Naive thymus-derived CD4-positive, alpha-beta T cell (primary cell): ENCODE results near the gene RWDD3. TPM values are rescaled to one million over a fixed set of nuclear protein-coding genes. Genes with fewer than 3 reads are reported as not detected.

ENCODE experiments used
- ATAC-seq: fragments of 150-1000 bp; cut with Tn5 transposase; 2 replicates; pipeline ENCODE4 v1.10.0; 2021; ENCODE audit warnings: mild to moderate bottlenecking, moderate library complexity
- CTCF ChIA-PET: fragments of 350-600 bp; sonication (Branson Sonifier 250); formaldehyde crosslinking; loops from one replicate; lab custom pipeline; 2021; ENCODE audit warnings: antibody characterized with exemption; lab: Charles Lee
- POLR2A ChIA-PET: fragments of 350-600 bp; sonication (Branson Sonifier 250); formaldehyde crosslinking; loops from one replicate; lab custom pipeline; 2021; ENCODE audit warnings: antibody characterized with exemption, inconsistent platforms; lab: Charles Lee
- DNase-seq, 9 donors: peaks; one replicate each; pipeline versions ENCODE4 v3.0.0 to v3.0.0-alpha.2; 2020 to 2022; ENCODE audit warnings: mixed read lengths in 1 of 9
- H3K27ac ChIP-seq: one replicate; pipeline ENCODE4 v1.7.0; 2013; ENCODE audit warnings: mild to moderate bottlenecking, low read depth, low read length, moderate library complexity
- H3K27me3 ChIP-seq, 2 donors: one replicate each; pipeline ENCODE4 v1.7.0; 2013; ENCODE audit warnings: low read length in 2 of 2, mild to moderate bottlenecking in 2 of 2, moderate library complexity in 2 of 2; ENCODE audit not compliant: control insufficient read depth in 2 of 2, insufficient read depth in 2 of 2
- H3K36me3 ChIP-seq, 3 experiments: 1 replicate in 2 of 3; 2 replicates in 1 of 3; pipeline ENCODE4 v1.7.0; 2013; ENCODE audit warnings: low read length in 3 of 3, mild to moderate bottlenecking in 3 of 3, moderate library complexity in 1 of 3; ENCODE audit not compliant: insufficient read depth in 3 of 3, control insufficient read depth in 2 of 3
- H3K4me1 ChIP-seq, 2 donors: one replicate each; pipeline ENCODE4 v1.7.0; 2013; ENCODE audit warnings: low read length in 2 of 2, mild to moderate bottlenecking in 2 of 2, moderate library complexity in 1 of 2; ENCODE audit not compliant: control insufficient read depth in 2 of 2, insufficient read depth in 2 of 2
- H3K4me3 ChIP-seq: 2 replicates; pipeline ENCODE4 v1.7.0; 2013; ENCODE audit warnings: mild to moderate bottlenecking, low read length
- H3K9me3 ChIP-seq, 3 experiments: 1 replicate in 2 of 3; 2 replicates in 1 of 3; pipeline ENCODE4 v1.7.0; 2013; ENCODE audit warnings: low read length in 3 of 3; ENCODE audit not compliant: control insufficient read depth in 2 of 3
- H3K27ac Mint-ChIP-seq, 9 donors: one replicate each; pipeline ENCODE4 v1.8.0; 2020 to 2022; ENCODE audit warnings: mixed read lengths in 9 of 9, mild to moderate bottlenecking in 8 of 9, moderate library complexity in 5 of 9, inconsistent platforms in 2 of 9
- H3K27me3 Mint-ChIP-seq, 5 donors: one replicate each; pipeline ENCODE4 v1.8.0; 2021 to 2022; ENCODE audit warnings: mixed read lengths in 5 of 5, mild to moderate bottlenecking in 1 of 5
- H3K36me3 Mint-ChIP-seq, 5 donors: one replicate each; pipeline ENCODE4 v1.8.0; 2020 to 2022; ENCODE audit warnings: mixed read lengths in 5 of 5, mild to moderate bottlenecking in 3 of 5, inconsistent platforms in 1 of 5
- H3K4me1 Mint-ChIP-seq, 7 donors: one replicate each; pipeline ENCODE4 v1.8.0; 2020 to 2022; ENCODE audit warnings: mixed read lengths in 7 of 7, mild to moderate bottlenecking in 3 of 7, inconsistent platforms in 1 of 7
- H3K4me3 Mint-ChIP-seq, 10 donors: one replicate each; pipeline ENCODE4 v1.8.0; 2020 to 2022; ENCODE audit warnings: mild to moderate bottlenecking in 10 of 10, mixed read lengths in 10 of 10, moderate library complexity in 6 of 10, inconsistent platforms in 2 of 10
- H3K9me3 Mint-ChIP-seq, 11 donors: one replicate each; pipeline ENCODE4 v1.8.0; 2020 to 2022; ENCODE audit warnings: mixed read lengths in 11 of 11, mild to moderate bottlenecking in 4 of 11, inconsistent platforms in 1 of 11, moderate library complexity in 1 of 11
- intact Hi-C, 2 donors: fragments of 100-400 bp; cut with micrococcal nuclease; formaldehyde crosslinking; loops; one replicate each; pipeline ENCODE4 v1.15.1; 2023
- polyA plus RNA-seq, 2 donors: library from polyadenylated mRNA; unstranded; fragments of 300-500 nt; fragmentation: Illumina TruSeq; gene quantifications; one replicate each; pipeline ENCODE4 v1.2.3, GENCODE V29; 2021
- total RNA-seq, 6 experiments: library from RNA in 5 of 6; stranded (reverse) in 5 of 6; gene quantifications; 1 replicate in 5 of 6; 2 replicates in 1 of 6; pipeline ENCODE4 v1.2.3 and lab custom pipeline; 2021 to 2026

Gene RWDD3
- total and polyA plus RNA-seq, 7 experiments from 2014 or later: 9.1 to 48.9 (median 24.9) TPM

- Histone ChIP-seq H3K4me1 (no peaks in the 10 kb centered on the region), H3K27me3 (no peaks in the 10 kb centered on the region), H3K4me3 (no peak overlapping the region), H3K36me3 (no peaks in the 10 kb centered on the region), H3K9me3 (no peaks in the 10 kb centered on the region), H3K27ac (no peak overlapping the region)
- intact Hi-C loops: no loop called here
- Mint-ChIP-seq H3K27me3 (peaks cover 3 to 11% (median 9%) of the 10 kb centered on the region in 5 donors), H3K9me3 (peaks cover 0 to 2% (median 0%) of the 10 kb centered on the region in 11 donors), H3K4me3 (no peak overlapping the region), H3K36me3 (no peaks in the 10 kb centered on the region), H3K4me1 (no peaks in the 10 kb centered on the region), H3K27ac (no peak overlapping the region)
- DNase-seq (no peak), ATAC-seq (no peak)
- ChIA-PET POLR2A (no interaction called here), CTCF (no interaction called here)
Observed at GRCh38 chr1:95201905-95202304, 32.1 kb upstream of the RWDD3 start.

- Mint-ChIP-seq H3K36me3 (peaks cover 0 to 3% (median 0%) of the 10 kb centered on the region in 5 donors), H3K27me3 (peaks cover 8 to 18% (median 14%) of the 10 kb centered on the region in 5 donors), H3K4me3 (no peak overlapping the region), H3K9me3 (peaks cover 0 to 2% (median 0%) of the 10 kb centered on the region in 11 donors), H3K4me1 (no peaks in the 10 kb centered on the region), H3K27ac (no peak overlapping the region)
- DNase-seq (no peak), ATAC-seq (no peak)
- H3K4me3 ChIP-seq: no peak overlapping the region
- no peaks in the 10 kb centered on the region for H3K9me3 ChIP-seq
- H3K27ac ChIP-seq: no peak overlapping the region
- H3K4me1 ChIP-seq: no peaks in the 10 kb centered on the region
- CTCF ChIA-PET: no interaction called here
- POLR2A ChIA-PET: no interaction called here
- intact Hi-C loops: no loop called here
- no peaks in the 10 kb centered on the region for H3K36me3 ChIP-seq
- H3K27me3 ChIP-seq: no peaks in the 10 kb centered on the region
Observed at GRCh38 chr1:95203908-95204437, 30.0 kb upstream of the RWDD3 start.

GRCh38 chr1:95206514-95206913 is 27.5 kb upstream of the RWDD3 start:
- Mint-ChIP-seq H3K27me3 (peaks cover 8 to 13% (median 11%) of the 10 kb centered on the region in 5 donors), H3K4me1 (no peaks in the 10 kb centered on the region), H3K27ac (no peak overlapping the region), H3K4me3 (no peak overlapping the region), H3K36me3 (peaks cover 0 to 3% (median 0%) of the 10 kb centered on the region in 5 donors), H3K9me3 (peaks cover 0 to 7% (median 1%) of the 10 kb centered on the region in 11 donors)
- Histone ChIP-seq H3K36me3 (no peaks in the 10 kb centered on the region), H3K27ac (no peak overlapping the region), H3K27me3 (no peaks in the 10 kb centered on the region), H3K4me3 (no peak overlapping the region), H3K4me1 (no peaks in the 10 kb centered on the region), H3K9me3 (no peaks in the 10 kb centered on the region)
- DNase-seq (no peak), ATAC-seq (no peak)
- intact Hi-C loops: no loop called here
- ChIA-PET POLR2A (no interaction called here), CTCF (no interaction called here)

GRCh38 chr1:95207223-95207935 is 26.6 kb upstream of the RWDD3 start:
- CTCF ChIA-PET: no interaction called here

GRCh38 chr1:95208876-95209275 is 25.1 kb upstream of the RWDD3 start:
- no peak overlapping the region for H3K4me3 ChIP-seq
- intact Hi-C loops: no loop called here
- ATAC-seq: no peak
- no peaks in the 10 kb centered on the region for H3K4me1 ChIP-seq
- ChIA-PET POLR2A (no interaction called here), CTCF (no interaction called here)
- H3K4me1 Mint-ChIP-seq: no peaks in the 10 kb centered on the region
- no peaks in the 10 kb centered on the region for H3K9me3 ChIP-seq
- no peaks in the 10 kb centered on the region for H3K27me3 ChIP-seq
- peaks cover 0 to 7% (median 3%) of the 10 kb centered on the region in 11 donors for H3K9me3 Mint-ChIP-seq
- H3K36me3 Mint-ChIP-seq: peaks cover 0 to 3% (median 0%) of the 10 kb centered on the region in 5 donors
- no peak overlapping the region for H3K4me3 Mint-ChIP-seq
- no peak overlapping the region for H3K27ac Mint-ChIP-seq
- H3K36me3 ChIP-seq: no peaks in the 10 kb centered on the region
- no peak overlapping the region for H3K27ac ChIP-seq
- no peak for DNase-seq
- peaks cover 0 to 18% (median 11%) of the 10 kb centered on the region in 5 donors for H3K27me3 Mint-ChIP-seq

More at GRCh38 chr1:95207223-95207935, 26.6 kb upstream of the RWDD3 start:
- peaks cover 0 to 3% (median 0%) of the 10 kb centered on the region in 5 donors for H3K36me3 Mint-ChIP-seq
- intact Hi-C loops: no loop called here
- no peak for ATAC-seq
- H3K4me3 Mint-ChIP-seq: no peak overlapping the region
- Histone ChIP-seq H3K27ac (no peak overlapping the region), H3K4me3 (no peak overlapping the region), H3K36me3 (no peaks in the 10 kb centered on the region), H3K4me1 (no peaks in the 10 kb centered on the region), H3K27me3 (no peaks in the 10 kb centered on the region), H3K9me3 (no peaks in the 10 kb centered on the region)
- DNase-seq: no peak
- peaks cover 6 to 14% (median 11%) of the 10 kb centered on the region in 5 donors for H3K27me3 Mint-ChIP-seq
- no peaks in the 10 kb centered on the region for H3K4me1 Mint-ChIP-seq
- POLR2A ChIA-PET: no interaction called here
- peaks cover 0 to 7% (median 1%) of the 10 kb centered on the region in 11 donors for H3K9me3 Mint-ChIP-seq
- no peak overlapping the region for H3K27ac Mint-ChIP-seq

- Histone ChIP-seq H3K4me3 (no peak overlapping the region), H3K27me3 (no peaks in the 10 kb centered on the region), H3K4me1 (no peaks in the 10 kb centered on the region), H3K9me3 (no peaks in the 10 kb centered on the region), H3K27ac (no peak overlapping the region), H3K36me3 (no peaks in the 10 kb centered on the region)
- Mint-ChIP-seq H3K27me3 (peaks cover 0 to 21% (median 11%) of the 10 kb centered on the region in 5 donors), H3K9me3 (peaks cover 0 to 7% (median 3%) of the 10 kb centered on the region in 11 donors), H3K4me3 (no peak overlapping the region), H3K36me3 (peaks cover 0 to 3% (median 0%) of the 10 kb centered on the region in 5 donors), H3K4me1 (no peaks in the 10 kb centered on the region), H3K27ac (no peak overlapping the region)
- ChIA-PET POLR2A (no interaction called here), CTCF (no interaction called here)
- ATAC-seq: no peak
- intact Hi-C loops: no loop called here
- no peak for DNase-seq
Observed at GRCh38 chr1:95209291-95209690, 24.7 kb upstream of the RWDD3 start.
